Endothelial cell of umbilical vein (primary cell): Measurements from ENCODE around the gene GABRA5.

Experiments
- CTCF ChIP-seq, 2 donors: IDR thresholded peaks; 1 replicate in 1 of 2; 2 replicates in 1 of 2; pipeline ENCODE4 v1.5.1; 2011; ENCODE audit warnings: low read length in 2 of 2, mild to moderate bottlenecking in 2 of 2, moderate library complexity in 2 of 2, control low read depth in 1 of 2, inconsistent platforms in 1 of 2, low read depth in 1 of 2; ENCODE audit not compliant: insufficient read depth in 1 of 2; ENCODE audit errors: extremely low read depth in 1 of 2
- POLR2AphosphoS5 ChIP-seq: IDR thresholded peaks from 2 replicates; pipeline ENCODE4 v1.6.1; 2012; ENCODE audit warnings: low read depth, mild to moderate bottlenecking, control low read depth, low read length, moderate library complexity; ENCODE audit not compliant: insufficient read depth

- TF ChIP-seq CTCF (IDR thresholded peaks at IDR 0.05; ENCODE audit: extremely low read depth in 1 of 2, insufficient read depth in 1 of 2, low read depth in 1 of 2, low read length in 2 of 2) (no peak), POLR2AphosphoS5 (no peak)
Observed at GRCh38 chr15:26936502-26936901, 69.6 kb downstream of the GABRA5 start.
